MM.1S (cell line): ENCODE data around the gene PACS2.

Experiments
- DNase-seq: peaks from one replicate; pipeline ENCODE4 v3.0.0-alpha.2; 2015
- H2AFZ ChIP-seq: fragments of 300-600 bp; sonication (generic); 2 replicates; pipeline ENCODE4 v1.6.0; 2016; ENCODE audit warnings: antibody characterized with exemption, low read length
- H3F3A ChIP-seq: fragments of 300-600 bp; sonication (generic); 2 replicates; pipeline ENCODE4 v1.6.1; 2016; ENCODE audit warnings: mild to moderate bottlenecking, antibody characterized with exemption, low read length, moderate library complexity, mixed read lengths; ENCODE audit not compliant: insufficient read depth
- H3K27ac ChIP-seq: fragments of 300-600 bp; sonication (generic); 2 replicates; pipeline ENCODE4 v1.5.1; 2016; ENCODE audit warnings: mild to moderate bottlenecking, low read length
- H3K27me3 ChIP-seq: fragments of 300-600 bp; sonication (generic); replicated peaks from 2 replicates; pipeline ENCODE4 v1.6.0; 2016; ENCODE audit warnings: low read length; ENCODE audit not compliant: insufficient read depth
- H3K36me3 ChIP-seq: fragments of 300-600 bp; sonication (generic); replicated peaks from 2 replicates; pipeline ENCODE4 v1.6.1; 2016; ENCODE audit warnings: mild to moderate bottlenecking, low read length, mixed read lengths; ENCODE audit not compliant: insufficient read depth
- H3K4me1 ChIP-seq: fragments of 300-600 bp; sonication (generic); 2 replicates; pipeline ENCODE4 v1.6.1; 2016; ENCODE audit warnings: low read length, mixed read lengths
- H3K4me2 ChIP-seq: fragments of 300-600 bp; sonication (generic); 2 replicates; pipeline ENCODE4 v1.6.0; 2016; ENCODE audit warnings: low read depth, low read length
- H3K4me3 ChIP-seq: fragments of 300-600 bp; sonication (generic); 2 replicates; pipeline ENCODE4 v1.5.1; 2016; ENCODE audit warnings: low read length, mixed read lengths
- H3K79me2 ChIP-seq: fragments of 300-600 bp; sonication (generic); 2 replicates; pipeline ENCODE4 v1.6.1; 2016; ENCODE audit warnings: mixed run types, low read length, mixed read lengths
- H3K9ac ChIP-seq: fragments of 300-600 bp; sonication (generic); 2 replicates; pipeline ENCODE4 v1.6.1; 2016; ENCODE audit warnings: low read length, mixed read lengths
- H3K9me2 ChIP-seq: fragments of 300-600 bp; sonication (generic); replicated peaks from 2 replicates; pipeline ENCODE4 v1.6.1; 2016; ENCODE audit warnings: mild to moderate bottlenecking, low read length, mixed read lengths; ENCODE audit not compliant: insufficient read depth
- H3K9me3 ChIP-seq: fragments of 300-600 bp; sonication (generic); replicated peaks from 2 replicates; pipeline ENCODE4 v1.6.1; 2016; ENCODE audit warnings: mild to moderate bottlenecking, low read length, mixed read lengths; ENCODE audit not compliant: insufficient read depth
- H4K20me1 ChIP-seq: fragments of 300-600 bp; sonication (generic); 2 replicates; pipeline ENCODE4 v1.6.1; 2016; ENCODE audit warnings: mild to moderate bottlenecking, low read length, moderate library complexity, mixed read lengths; ENCODE audit not compliant: insufficient read depth
- EZH2 ChIP-seq: fragments of 300-600 bp; sonication (generic); optimal IDR thresholded peaks from 2 replicates; pipeline ENCODE3; 2017; ENCODE audit warnings: low read depth, mild to moderate bottlenecking, antibody characterized with exemption, low read length, mixed read lengths
- EZH2phosphoT487 ChIP-seq: fragments of 300-600 bp; sonication (generic); IDR thresholded peaks from 2 replicates; pipeline ENCODE4 v1.6.1; 2018; ENCODE audit warnings: antibody characterized with exemption, low read length
- TF ChIP-seq, protein P1 (sequence below): fragments of 300-600 bp; sonication (generic); IDR thresholded peaks from 2 replicates; pipeline ENCODE4 v1.5.1; 2016; ENCODE audit warnings: antibody characterized with exemption, low read length, mixed read lengths

PACS2 gene

DNA sequence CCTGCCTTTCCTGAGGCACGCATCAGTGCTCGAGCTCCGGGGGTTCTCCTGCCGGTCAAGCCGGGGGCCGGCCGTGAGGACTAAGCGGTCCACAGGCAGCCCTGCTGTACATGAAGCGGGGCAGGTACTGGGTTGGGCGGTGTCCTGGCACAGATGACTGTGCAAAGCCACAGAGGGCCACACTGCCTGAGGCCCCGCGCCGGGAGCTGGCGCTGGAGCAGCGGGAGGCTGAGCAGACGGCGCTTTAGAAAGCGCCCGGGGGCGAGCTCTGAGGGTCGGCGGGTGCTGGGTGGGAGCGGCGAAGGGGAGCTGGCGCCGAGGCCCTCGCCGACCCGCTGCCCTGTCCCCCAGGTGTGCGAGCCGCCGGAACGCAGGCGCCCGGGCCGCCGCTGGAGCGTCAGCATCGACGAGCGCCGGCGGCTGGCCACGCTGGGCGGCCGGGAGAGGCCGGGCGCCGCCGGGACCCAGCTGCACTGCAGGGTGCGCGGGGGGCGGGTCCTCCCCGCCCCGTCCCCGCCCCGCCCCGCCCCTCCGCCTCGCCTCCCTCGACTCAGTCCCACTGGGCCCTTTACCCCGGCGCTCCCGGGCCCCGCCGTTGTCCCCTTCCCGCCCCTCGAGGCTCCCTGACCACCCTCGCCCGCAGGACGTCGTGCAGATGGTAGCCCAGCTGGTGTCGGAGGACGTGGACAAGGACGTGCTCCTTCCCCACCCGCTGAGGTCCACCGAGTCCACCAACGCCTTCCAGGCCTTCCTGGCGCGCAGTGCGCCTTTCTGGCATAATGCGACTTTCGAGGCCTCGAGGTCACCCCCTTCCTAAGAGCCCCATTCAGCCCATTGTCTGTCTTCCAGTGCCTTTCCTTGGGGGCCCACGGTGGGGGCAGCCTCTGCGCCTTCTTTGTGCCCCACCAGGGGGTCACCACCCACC, 96.7 kb downstream of the PACS2 start:
- H3K27me3 ChIP-seq, result peaks cover 12% of the 10 kb centered on the region
- no peaks in the 10 kb centered on the region for H3K9me3 ChIP-seq
- no peak overlapping the region for H3K4me3 ChIP-seq
- H3F3A ChIP-seq, result no peaks in the 10 kb centered on the region
- peak overlapping the region; percentile 15; the same call in 1 of the 2 replicates for H3K4me2 ChIP-seq
- TF ChIP-seq EZH2 (no peak), EZH2phosphoT487 (no peak)
- TF ChIP-seq, protein P1, sequence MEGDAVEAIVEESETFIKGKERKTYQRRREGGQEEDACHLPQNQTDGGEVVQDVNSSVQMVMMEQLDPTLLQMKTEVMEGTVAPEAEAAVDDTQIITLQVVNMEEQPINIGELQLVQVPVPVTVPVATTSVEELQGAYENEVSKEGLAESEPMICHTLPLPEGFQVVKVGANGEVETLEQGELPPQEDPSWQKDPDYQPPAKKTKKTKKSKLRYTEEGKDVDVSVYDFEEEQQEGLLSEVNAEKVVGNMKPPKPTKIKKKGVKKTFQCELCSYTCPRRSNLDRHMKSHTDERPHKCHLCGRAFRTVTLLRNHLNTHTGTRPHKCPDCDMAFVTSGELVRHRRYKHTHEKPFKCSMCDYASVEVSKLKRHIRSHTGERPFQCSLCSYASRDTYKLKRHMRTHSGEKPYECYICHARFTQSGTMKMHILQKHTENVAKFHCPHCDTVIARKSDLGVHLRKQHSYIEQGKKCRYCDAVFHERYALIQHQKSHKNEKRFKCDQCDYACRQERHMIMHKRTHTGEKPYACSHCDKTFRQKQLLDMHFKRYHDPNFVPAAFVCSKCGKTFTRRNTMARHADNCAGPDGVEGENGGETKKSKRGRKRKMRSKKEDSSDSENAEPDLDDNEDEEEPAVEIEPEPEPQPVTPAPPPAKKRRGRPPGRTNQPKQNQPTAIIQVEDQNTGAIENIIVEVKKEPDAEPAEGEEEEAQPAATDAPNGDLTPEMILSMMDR, result no peak
- no peak for DNase-seq
- H4K20me1 ChIP-seq, result no peaks in the 10 kb centered on the region
- no peaks in the 10 kb centered on the region for H3K4me1 ChIP-seq
- no peak overlapping the region for H2AFZ ChIP-seq
- H3K9me2 ChIP-seq, result no peaks in the 10 kb centered on the region
- H3K9ac ChIP-seq, result no peak overlapping the region
- H3K36me3 ChIP-seq, result no peaks in the 10 kb centered on the region
- H3K27ac ChIP-seq, result no peak overlapping the region
- no peaks in the 10 kb centered on the region for H3K79me2 ChIP-seq

DNA sequence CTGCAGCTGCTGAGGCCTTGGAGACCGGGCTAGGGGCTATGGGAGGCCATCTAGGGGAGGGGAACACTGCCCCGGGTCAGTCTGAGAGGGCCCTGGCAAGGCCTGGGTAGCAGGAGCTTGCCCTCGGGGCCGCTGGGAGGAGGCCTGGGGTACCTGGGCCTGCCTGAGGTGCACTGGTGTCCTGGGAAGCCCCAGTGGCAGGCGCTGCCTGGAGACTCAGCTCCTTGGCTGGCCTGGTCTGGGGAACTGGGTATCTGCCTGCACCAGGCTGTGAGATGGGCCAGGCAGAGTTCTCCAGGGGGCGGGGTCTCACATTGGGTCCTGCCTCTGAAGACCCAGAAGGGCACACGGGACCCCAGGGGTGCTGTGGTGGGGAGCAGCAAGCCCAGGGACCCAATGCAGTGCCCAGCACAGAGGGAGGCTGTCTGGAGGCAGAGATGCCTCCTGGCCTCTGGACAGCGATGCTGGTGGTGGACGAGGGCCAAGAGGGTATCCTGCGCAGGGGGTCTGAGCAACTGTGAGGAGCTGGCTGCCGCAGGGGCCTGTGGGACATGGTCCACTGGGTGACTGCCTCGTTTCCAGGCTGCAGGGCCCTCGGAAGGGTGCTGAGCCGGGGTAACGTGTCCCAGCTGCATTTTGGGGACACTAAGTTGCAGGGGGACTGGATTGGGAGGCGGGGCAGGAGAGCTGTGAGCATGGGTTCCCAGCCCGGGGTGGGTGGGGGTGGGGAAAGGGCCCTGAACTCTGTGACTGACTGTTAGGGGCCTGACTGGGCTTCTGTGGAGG, 97.6 kb downstream of the PACS2 start:
- peaks cover 12% of the 10 kb centered on the region for H3K27me3 ChIP-seq
- DNase-seq, result no peak
- no peak overlapping the region for H3K9ac ChIP-seq
- no peaks in the 10 kb centered on the region for H3K9me3 ChIP-seq
- H3K4me2 ChIP-seq, result no peak overlapping the region
- no peak overlapping the region for H3K27ac ChIP-seq
- H2AFZ ChIP-seq, result no peak overlapping the region
- H4K20me1 ChIP-seq, result no peaks in the 10 kb centered on the region
- H3K4me3 ChIP-seq, result no peak overlapping the region
- no peaks in the 10 kb centered on the region for H3F3A ChIP-seq
- no peaks in the 10 kb centered on the region for H3K79me2 ChIP-seq
- H3K36me3 ChIP-seq, result no peaks in the 10 kb centered on the region
- no peaks in the 10 kb centered on the region for H3K4me1 ChIP-seq
- H3K9me2 ChIP-seq, result no peaks in the 10 kb centered on the region
- TF ChIP-seq EZH2phosphoT487 (no peak), EZH2 (no peak)
- TF ChIP-seq, protein P1, result no peak

DNA sequence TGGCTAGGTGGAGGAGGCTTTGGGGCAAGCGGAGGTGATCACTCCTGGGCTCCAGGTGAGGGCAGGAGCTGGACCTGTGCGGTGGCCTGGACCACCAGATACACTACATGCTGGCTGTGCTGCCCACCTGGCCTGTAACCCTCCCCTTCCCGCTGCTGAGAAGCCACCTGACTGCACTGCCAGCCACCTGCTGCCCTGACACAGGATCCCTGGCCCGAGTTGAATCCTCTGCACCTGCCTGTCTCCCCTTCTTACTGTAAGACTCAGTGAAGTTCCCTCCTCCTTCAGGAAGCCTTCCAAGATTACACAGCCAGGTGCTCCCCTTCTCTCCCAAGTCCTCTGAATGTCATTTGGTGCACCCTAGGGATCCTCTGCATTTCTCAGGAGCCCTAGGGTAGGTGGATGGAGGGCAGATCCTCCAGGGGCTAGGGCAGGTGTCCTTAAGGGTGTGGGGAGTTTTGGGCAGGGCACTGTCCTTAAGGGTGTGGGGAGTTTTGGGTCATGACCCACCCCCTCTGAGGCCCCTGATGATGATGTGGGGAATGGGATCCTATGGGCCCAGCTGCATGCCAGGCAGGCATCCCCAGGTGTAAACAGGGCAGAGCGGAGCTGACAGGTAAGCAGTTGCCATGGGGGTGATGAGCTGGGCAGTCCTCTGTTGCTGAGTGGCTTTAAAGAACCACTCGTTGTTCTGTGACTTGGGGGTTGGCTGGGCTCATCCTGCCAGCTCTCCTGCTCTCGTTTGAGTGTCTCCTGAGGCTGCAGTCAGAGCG, 98.4 kb downstream of the PACS2 start:
- Histone ChIP-seq H3K9me3 (no peaks in the 10 kb centered on the region), H3K9ac (no peak overlapping the region), H3F3A (no peaks in the 10 kb centered on the region), H4K20me1 (no peaks in the 10 kb centered on the region), H3K4me1 (no peaks in the 10 kb centered on the region), H3K36me3 (no peaks in the 10 kb centered on the region), H3K27ac (no peak overlapping the region), H2AFZ (no peak overlapping the region), H3K4me3 (no peak overlapping the region), H3K79me2 (no peaks in the 10 kb centered on the region), H3K4me2 (no peak overlapping the region), H3K27me3 (peaks cover 12% of the 10 kb centered on the region), H3K9me2 (no peaks in the 10 kb centered on the region)
- TF ChIP-seq EZH2, result no peak
- TF ChIP-seq EZH2phosphoT487, result no peak
- no peak for DNase-seq
